GM18873 (cell line): ENCODE measurements around the gene ZNF223.

ENCODE experiments used
- ATAC-seq: cut with Tn5 transposase; IDR thresholded peaks from one replicate; pipeline ENCODE4 v1.9.1; 2021; ENCODE audit warnings: mild to moderate bottlenecking, moderate library complexity, moderate number of reproducible peaks; ENCODE audit not compliant: unreplicated experiment, low FRiP score

ZNF223 gene

GRCh38 chr19:44069415-44069814, 17.6 kb downstream of the ZNF223 start:
- no peak for ATAC-seq

- peak; percentile 74 for ATAC-seq
Observed at GRCh38 chr19:44071824-44072542, 20.1 kb downstream of the ZNF223 start, which contains the start of gene ZNF284. TSS of gene ZNF284 (plus strand) at chr19:44072159. CDS start at chr19:44076390, 4,231 bp downstream.

- no peak for ATAC-seq
Observed at GRCh38 chr19:44072543-44073401, 20.9 kb downstream of the ZNF223 start.

GRCh38 chr19:44076325-44076724, 24.5 kb downstream of the ZNF223 start:
- no peak for ATAC-seq

- ATAC-seq: no peak
Observed at GRCh38 chr19:44092108-44092507, 40.3 kb downstream of the ZNF223 start.

- ATAC-seq: peak; percentile 67
Observed at GRCh38 chr19:44093931-44094765, 42.3 kb downstream of the ZNF223 start, which contains the start of gene ZNF224. TSS of gene ZNF224 (plus strand) at chr19:44094361. CDS start at chr19:44097874, 3,513 bp downstream.

- no peak for ATAC-seq
Observed at GRCh38 chr19:44107751-44108150, 55.9 kb downstream of the ZNF223 start.

GRCh38 chr19:44109458-44109857, 57.6 kb downstream of the ZNF223 start:
- ATAC-seq: no peak

GRCh38 chr19:44111910-44112463, 60.2 kb downstream of the ZNF223 start:
- ATAC-seq: no peak

GRCh38 chr19:44112802-44113137, 60.9 kb downstream of the ZNF223 start:
- ATAC-seq: peak; percentile 21

- ATAC-seq: peak; percentile 76
Observed at GRCh38 chr19:44113138-44113783, 61.4 kb downstream of the ZNF223 start, which contains the start of gene ZNF225. TSS of gene ZNF225 (plus strand) at chr19:44113399. CDS start at chr19:44115828, 2,429 bp downstream.

GRCh38 chr19:44113784-44114390, 62.1 kb downstream of the ZNF223 start:
- peak; percentile 5 for ATAC-seq
